ENCODE data around the gene WDR86.

WDR86 gene

GRCh38 chr7:151389768-151390597 is 19.9 kb downstream of the WDR86 start:
- DNase-seq: no peak

- DNase-seq: no peak
Measured at GRCh38 chr7:151389096-151389767, 20.6 kb downstream of the WDR86 start.

GRCh38 chr7:151388430-151388829 is 21.4 kb downstream of the WDR86 start:
- DNase-seq: no peak

GRCh38 chr7:151388007-151388297 is 21.9 kb downstream of the WDR86 start:
- no peak for DNase-seq

- no peak for DNase-seq
Measured at GRCh38 chr7:151387161-151388006, 22.5 kb downstream of the WDR86 start.

GRCh38 chr7:151386301-151387160 is 23.3 kb downstream of the WDR86 start:
- no peak for DNase-seq

GRCh38 chr7:151385626-151386300 is 24.1 kb downstream of the WDR86 start:
- DNase-seq: no peak

GRCh38 chr7:151384776-151385625 is 24.8 kb downstream of the WDR86 start:
- no peak for DNase-seq

- DNase-seq: no peak
Measured at GRCh38 chr7:151384352-151384697, 25.5 kb downstream of the WDR86 start.

GRCh38 chr7:151383638-151384351 is 26.0 kb downstream of the WDR86 start:
- DNase-seq: no peak

GRCh38 chr7:151382079-151382885 is 27.6 kb downstream of the WDR86 start:
- DNase-seq: peak; percentile 21

- peak; percentile 42 for DNase-seq
Measured at GRCh38 chr7:151381348-151382078, 28.3 kb downstream of the WDR86 start.

- no peak for DNase-seq
Measured at GRCh38 chr7:151381098-151381347, 28.8 kb downstream of the WDR86 start.

GRCh38 chr7:151380199-151381097 is 29.4 kb downstream of the WDR86 start:
- DNase-seq: no peak

GRCh38 chr7:151379534-151380198 is 30.2 kb downstream of the WDR86 start:
- DNase-seq: no peak

GRCh38 chr7:151379193-151379520 is 30.7 kb downstream of the WDR86 start:
- DNase-seq: no peak

GRCh38 chr7:151378496-151379192 is 31.2 kb downstream of the WDR86 start:
- DNase-seq: no peak

Measured in effector CD8-positive, alpha-beta T cell (primary cell).